ENCODE data around the gene RAB9A.

DNA sequence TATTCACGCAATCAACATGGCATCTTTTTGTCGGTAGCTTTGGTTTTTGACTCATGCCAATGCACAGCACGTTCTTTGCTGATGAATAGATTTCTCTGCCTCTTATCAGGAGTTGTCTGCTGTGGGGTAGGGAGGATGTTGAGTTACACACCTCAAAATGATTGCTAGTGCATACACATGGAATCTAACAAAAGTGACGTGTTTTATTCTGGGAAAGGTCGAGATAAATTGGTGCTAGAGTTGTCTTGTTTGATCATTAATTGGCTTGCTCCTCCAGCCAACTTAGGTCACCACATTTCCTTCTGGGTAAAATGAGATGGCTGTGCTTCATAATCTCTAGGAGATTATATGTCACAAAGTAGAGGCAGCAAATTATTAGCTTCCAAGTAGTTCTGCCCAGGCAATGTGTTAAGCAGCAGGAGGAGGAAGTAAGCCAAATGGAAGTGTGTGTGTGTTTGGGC lies 3.9 kb downstream of the RAB9A start:
- TF ChIP-seq JUND (IDR thresholded peaks at IDR 0.05) (no peak), SIN3A (IDR thresholded peaks at IDR 0.05; ENCODE audit: borderline replicate concordance, low read depth, low read length) (no peak), EP300 (IDR thresholded peaks at IDR 0.05; ENCODE audit: borderline replicate concordance in 1 of 2, low read depth in 1 of 2, low read length in 1 of 2) (no peak), TEAD4 (IDR thresholded peaks at IDR 0.05; ENCODE audit: borderline replicate concordance, insufficient read depth) (no peak), GABPA (IDR thresholded peaks at IDR 0.05; ENCODE audit: low read depth) (no peak), POLR2AphosphoS5 (IDR thresholded peaks at IDR 0.05; ENCODE audit: low read depth, low read length) (no peak), TAF1 (IDR thresholded peaks at IDR 0.05; ENCODE audit: borderline replicate concordance, low read depth, low read length) (no peak), SMC3 (IDR thresholded peaks at IDR 0.05; ENCODE audit: low read depth, low read length) (no peak), NRF1 (IDR thresholded peaks at IDR 0.05; ENCODE audit: low read depth, low read length) (no peak), YY1 (IDR thresholded peaks at IDR 0.05; ENCODE audit: low read depth) (no peak)
- TF ChIP-seq, protein P1, sequence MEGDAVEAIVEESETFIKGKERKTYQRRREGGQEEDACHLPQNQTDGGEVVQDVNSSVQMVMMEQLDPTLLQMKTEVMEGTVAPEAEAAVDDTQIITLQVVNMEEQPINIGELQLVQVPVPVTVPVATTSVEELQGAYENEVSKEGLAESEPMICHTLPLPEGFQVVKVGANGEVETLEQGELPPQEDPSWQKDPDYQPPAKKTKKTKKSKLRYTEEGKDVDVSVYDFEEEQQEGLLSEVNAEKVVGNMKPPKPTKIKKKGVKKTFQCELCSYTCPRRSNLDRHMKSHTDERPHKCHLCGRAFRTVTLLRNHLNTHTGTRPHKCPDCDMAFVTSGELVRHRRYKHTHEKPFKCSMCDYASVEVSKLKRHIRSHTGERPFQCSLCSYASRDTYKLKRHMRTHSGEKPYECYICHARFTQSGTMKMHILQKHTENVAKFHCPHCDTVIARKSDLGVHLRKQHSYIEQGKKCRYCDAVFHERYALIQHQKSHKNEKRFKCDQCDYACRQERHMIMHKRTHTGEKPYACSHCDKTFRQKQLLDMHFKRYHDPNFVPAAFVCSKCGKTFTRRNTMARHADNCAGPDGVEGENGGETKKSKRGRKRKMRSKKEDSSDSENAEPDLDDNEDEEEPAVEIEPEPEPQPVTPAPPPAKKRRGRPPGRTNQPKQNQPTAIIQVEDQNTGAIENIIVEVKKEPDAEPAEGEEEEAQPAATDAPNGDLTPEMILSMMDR (IDR thresholded peaks at IDR 0.05): no peak
- TF ChIP-seq, protein P2, sequence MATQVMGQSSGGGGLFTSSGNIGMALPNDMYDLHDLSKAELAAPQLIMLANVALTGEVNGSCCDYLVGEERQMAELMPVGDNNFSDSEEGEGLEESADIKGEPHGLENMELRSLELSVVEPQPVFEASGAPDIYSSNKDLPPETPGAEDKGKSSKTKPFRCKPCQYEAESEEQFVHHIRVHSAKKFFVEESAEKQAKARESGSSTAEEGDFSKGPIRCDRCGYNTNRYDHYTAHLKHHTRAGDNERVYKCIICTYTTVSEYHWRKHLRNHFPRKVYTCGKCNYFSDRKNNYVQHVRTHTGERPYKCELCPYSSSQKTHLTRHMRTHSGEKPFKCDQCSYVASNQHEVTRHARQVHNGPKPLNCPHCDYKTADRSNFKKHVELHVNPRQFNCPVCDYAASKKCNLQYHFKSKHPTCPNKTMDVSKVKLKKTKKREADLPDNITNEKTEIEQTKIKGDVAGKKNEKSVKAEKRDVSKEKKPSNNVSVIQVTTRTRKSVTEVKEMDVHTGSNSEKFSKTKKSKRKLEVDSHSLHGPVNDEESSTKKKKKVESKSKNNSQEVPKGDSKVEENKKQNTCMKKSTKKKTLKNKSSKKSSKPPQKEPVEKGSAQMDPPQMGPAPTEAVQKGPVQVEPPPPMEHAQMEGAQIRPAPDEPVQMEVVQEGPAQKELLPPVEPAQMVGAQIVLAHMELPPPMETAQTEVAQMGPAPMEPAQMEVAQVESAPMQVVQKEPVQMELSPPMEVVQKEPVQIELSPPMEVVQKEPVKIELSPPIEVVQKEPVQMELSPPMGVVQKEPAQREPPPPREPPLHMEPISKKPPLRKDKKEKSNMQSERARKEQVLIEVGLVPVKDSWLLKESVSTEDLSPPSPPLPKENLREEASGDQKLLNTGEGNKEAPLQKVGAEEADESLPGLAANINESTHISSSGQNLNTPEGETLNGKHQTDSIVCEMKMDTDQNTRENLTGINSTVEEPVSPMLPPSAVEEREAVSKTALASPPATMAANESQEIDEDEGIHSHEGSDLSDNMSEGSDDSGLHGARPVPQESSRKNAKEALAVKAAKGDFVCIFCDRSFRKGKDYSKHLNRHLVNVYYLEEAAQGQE (IDR thresholded peaks at IDR 0.05; ENCODE audit: low read depth, low read length): no peak
- TF ChIP-seq, protein P3, sequence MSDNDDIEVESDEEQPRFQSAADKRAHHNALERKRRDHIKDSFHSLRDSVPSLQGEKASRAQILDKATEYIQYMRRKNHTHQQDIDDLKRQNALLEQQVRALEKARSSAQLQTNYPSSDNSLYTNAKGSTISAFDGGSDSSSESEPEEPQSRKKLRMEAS (IDR thresholded peaks at IDR 0.05; ENCODE audit: low read depth): no peak

Data from SK-N-SH (cell line).